MG63 (cell line): ENCODE results near the gene WNK2. TPM values are rescaled to one million over a fixed set of nuclear protein-coding genes. Genes with fewer than 3 reads are reported as not detected.

ENCODE experiments used
- DNase-seq: peaks from one replicate; pipeline ENCODE4 v3.0.0-alpha.2; 2020
- H3K27me3 ChIP-seq: fragments of 250-450 bp; sonication (Bioruptor Pico); 2 replicates; pipeline ENCODE4 v1.5.1; 2020; ENCODE audit warnings: mild to moderate bottlenecking, moderate library complexity
- H3K36me3 ChIP-seq: fragments of 250-450 bp; sonication (Bioruptor Pico); 2 replicates; pipeline ENCODE4 v1.5.1; 2020; ENCODE audit warnings: mild to moderate bottlenecking, moderate library complexity
- H3K4me3 ChIP-seq: fragments of 250-450 bp; sonication (Bioruptor Pico); 2 replicates; pipeline ENCODE4 v1.5.1; 2020; ENCODE audit warnings: mild to moderate bottlenecking, moderate library complexity
- H3K9me3 ChIP-seq: fragments of 250-450 bp; sonication (Bioruptor Pico); 2 replicates; pipeline ENCODE4 v1.5.1; 2020; ENCODE audit warnings: mild to moderate bottlenecking, moderate library complexity
- total RNA-seq: library from RNA; depleted of rRNA; stranded (reverse); fragments of >200 nt; shearing (Covaris generic); gene quantifications from 2 replicates; pipeline ENCODE4 v1.2.3, GENCODE V29; 2014; ENCODE audit warnings: low replicate concordance

The WNK2 gene
- total RNA-seq, 1 experiment from 2014 or later, result 1.1 TPM

DNA sequence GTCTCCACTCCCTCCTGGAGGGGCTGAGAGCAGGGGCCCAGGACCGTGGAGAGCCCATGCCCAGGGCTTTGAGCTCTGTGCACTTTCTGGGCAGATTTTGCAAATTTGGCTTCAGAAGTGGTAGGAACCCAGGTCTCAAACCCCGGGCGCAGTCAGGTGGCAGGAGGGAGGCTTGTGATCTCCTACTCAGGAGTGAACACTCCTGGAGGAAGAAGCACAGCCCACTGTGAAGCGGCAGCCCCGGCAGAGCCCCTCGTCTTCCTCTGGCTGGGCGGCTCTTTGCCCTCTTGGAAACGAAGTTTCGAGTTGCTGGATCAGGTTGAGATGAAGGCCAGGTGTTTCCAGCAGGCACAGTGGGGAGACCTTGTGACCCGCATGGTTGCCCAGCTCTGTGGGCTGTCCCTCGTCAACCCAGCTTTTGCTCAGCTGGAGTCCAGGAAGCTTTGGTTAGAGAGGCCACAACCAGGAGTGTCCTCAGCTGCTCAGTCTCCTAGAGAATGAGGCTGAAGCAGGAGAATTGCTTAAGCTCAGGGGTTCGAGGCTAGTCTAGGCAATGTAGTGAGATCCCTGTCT lies 48.5 kb downstream of the WNK2 start:
- no peak for DNase-seq
- H3K4me3 ChIP-seq, result no peak overlapping the region
- no peaks in the 10 kb centered on the region for H3K9me3 ChIP-seq
- no peaks in the 10 kb centered on the region for H3K27me3 ChIP-seq
- no peaks in the 10 kb centered on the region for H3K36me3 ChIP-seq

DNA sequence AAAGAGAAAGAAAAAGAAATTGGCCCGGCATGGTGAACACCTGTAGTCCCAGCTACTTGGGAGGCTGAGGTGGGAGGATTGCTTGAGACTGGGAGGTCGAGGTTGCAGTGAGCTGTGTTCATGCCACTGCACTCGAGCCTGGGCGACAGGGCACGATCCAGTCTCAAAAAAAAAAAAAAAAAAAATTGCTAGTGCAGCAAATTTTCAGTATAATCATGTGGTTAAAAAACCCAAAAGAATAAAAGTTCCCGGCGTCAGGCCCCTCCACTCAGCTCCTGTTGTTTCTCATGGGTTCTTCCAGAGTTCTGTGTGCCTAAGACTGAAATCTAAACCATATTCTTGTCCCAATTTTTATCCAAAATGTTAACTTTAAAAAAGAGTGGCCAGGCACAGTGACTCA lies 49.1 kb downstream of the WNK2 start:
- no peaks in the 10 kb centered on the region for H3K27me3 ChIP-seq
- no peak for DNase-seq
- H3K36me3 ChIP-seq, result no peaks in the 10 kb centered on the region
- H3K9me3 ChIP-seq, result no peaks in the 10 kb centered on the region
- no peak overlapping the region for H3K4me3 ChIP-seq

DNA sequence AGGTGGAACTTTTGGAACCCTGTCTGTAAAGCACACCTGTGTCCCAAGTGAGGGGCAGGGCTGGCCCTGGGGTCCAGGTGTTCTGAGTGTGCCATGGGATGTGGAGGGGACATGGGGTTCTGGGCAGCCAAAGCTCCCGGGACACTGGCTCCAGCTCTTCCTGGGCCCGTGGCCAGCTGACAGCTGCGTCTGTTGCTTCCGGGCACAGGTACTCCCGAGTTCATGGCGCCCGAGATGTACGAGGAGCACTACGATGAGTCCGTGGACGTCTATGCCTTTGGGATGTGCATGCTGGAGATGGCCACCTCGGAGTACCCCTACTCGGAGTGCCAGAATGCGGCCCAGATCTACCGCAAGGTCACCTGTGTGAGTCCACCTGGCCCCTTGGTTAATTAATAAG lies 50.7 kb downstream of the WNK2 start:
- DNase-seq, result no peak
- Histone ChIP-seq H3K36me3 (no peaks in the 10 kb centered on the region), H3K4me3 (no peak overlapping the region), H3K27me3 (no peaks in the 10 kb centered on the region), H3K9me3 (no peaks in the 10 kb centered on the region)

DNA sequence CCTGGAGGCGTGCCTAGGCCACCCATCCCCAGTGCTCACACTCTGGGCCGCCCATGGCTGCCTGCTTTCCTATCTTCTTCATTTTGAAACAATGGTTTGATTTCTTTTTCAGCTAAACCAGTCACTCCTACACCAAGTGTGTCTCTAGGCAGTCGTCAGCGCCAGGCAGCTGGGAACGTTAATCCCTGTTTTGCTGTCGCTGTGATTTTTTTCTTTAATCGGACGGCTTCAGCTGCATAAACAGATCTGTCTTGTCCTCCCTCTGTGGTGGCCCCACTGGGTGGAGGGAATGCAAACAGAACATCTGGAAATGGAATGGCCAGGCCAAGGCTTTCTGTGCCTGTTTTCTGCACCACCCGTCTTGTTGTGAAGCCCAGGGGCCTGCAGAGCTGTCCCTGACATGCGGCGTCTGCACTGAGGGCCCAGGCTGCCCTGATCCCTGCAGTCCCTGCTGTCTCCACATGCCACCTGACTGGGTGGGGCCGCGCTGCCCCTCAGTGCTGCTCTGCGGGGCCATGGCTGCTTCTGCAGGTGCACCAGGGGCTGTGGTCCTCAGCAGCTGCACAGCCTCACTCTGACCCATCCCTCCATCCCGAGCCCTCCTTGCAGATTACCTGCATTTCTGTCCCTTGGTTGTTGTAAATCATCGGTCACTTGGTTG lies 51.5 kb downstream of the WNK2 start:
- no peak for DNase-seq
- no peaks in the 10 kb centered on the region for H3K9me3 ChIP-seq
- H3K36me3 ChIP-seq, result no peaks in the 10 kb centered on the region
- H3K4me3 ChIP-seq, result no peak overlapping the region
- no peaks in the 10 kb centered on the region for H3K27me3 ChIP-seq

DNA sequence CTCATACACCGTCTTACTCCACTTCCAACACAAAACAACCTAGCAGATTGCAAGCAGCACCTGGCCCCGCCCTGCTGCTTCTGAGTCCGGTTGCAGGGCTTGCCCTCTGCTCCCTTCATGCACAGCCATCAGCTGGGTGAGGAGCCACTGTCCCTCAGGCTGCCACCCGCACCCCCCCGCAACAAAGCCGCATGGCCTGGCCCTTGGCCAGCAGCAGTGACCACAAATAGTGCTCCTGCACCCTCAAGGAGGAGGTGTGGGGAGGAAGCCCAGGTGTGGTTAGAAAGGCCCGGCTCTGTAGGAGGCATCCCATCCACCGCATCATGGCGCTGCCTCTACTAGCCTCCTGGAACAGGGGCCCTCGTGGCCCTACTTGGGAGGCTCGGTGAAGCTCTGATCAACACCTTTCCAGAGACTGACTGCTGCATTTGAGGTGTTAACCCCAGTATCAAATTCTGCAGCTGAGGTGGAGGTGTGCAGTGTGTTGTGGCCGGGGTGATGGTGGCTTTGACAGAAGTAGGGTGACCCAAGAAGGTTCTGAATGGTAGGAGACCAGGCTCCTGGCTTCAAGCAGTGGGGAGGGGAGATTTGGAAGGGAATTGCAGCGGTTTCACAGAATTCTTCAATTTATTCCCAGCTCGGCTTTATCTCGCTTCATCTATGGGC lies 52.7 kb downstream of the WNK2 start:
- no peak for DNase-seq
- Histone ChIP-seq H3K36me3 (no peaks in the 10 kb centered on the region), H3K9me3 (no peaks in the 10 kb centered on the region), H3K27me3 (no peaks in the 10 kb centered on the region), H3K4me3 (no peak overlapping the region)

DNA sequence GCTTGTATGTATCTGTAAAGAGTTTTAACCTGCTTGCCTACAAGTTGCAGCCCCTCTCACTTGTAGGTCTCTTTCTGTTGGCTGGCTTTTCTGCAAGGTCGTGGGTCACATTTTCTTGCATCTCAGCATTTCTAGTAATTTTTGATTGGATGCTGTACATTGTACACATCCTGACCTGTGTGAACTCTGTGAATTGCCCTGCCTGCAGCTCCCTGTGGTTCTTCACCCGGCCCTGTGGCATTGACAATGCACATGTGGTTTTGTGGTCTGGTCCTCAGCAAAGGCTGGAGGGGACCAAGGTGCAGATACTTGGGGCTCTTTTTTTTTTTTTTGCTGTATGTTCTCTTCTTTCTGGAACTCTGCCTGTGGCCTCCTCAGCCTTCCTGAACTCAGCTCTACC lies 53.6 kb downstream of the WNK2 start:
- no peak overlapping the region for H3K4me3 ChIP-seq
- no peaks in the 10 kb centered on the region for H3K9me3 ChIP-seq
- DNase-seq, result no peak
- no peaks in the 10 kb centered on the region for H3K27me3 ChIP-seq
- no peaks in the 10 kb centered on the region for H3K36me3 ChIP-seq

DNA sequence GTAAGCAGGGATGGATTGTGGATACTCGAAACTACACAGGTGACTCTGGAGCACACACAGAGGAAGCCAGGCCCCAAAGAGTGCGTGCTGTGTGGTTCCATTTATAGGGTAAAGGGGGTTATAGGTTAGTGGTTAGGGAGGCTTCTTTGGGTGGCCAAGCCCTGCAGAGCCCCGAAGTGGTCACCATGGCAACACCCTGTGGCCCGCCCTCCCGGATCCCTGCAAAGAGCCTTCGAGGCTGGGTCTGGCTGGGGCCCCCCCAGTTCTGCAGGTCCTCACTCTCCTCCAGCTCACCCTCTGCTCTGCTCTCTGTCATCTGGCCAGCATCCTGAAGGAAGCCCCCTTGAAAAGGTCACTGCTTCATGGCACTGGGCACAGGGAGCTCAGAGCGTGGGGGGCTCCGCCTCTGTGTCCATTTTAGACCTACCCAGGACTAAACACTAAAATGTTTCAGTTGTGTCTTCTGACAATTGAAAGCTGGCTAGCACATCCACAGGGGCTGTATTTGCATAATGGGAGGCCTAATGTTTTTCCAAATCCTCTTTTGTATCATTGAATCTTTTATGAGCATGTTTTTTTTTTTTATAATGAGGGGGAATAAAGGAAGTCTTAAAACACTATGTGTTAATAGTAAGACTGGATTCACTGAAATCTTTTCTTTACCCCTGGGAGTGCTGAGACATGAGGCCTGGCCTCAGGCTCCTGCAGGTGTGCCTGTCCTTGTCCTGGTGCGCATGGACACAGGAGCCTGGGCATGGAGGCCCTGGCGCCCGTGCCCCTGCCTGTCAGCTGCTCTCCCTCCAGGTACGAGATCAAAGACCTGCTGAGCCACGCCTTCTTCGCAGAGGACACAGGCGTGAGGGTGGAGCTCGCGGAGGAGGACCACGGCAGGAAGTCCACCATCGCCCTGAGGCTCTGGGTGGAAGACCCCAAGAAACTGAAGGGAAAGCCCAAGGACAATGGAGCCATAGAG lies 55.3 kb downstream of the WNK2 start:
- Histone ChIP-seq H3K27me3 (no peaks in the 10 kb centered on the region), H3K36me3 (no peaks in the 10 kb centered on the region), H3K9me3 (no peaks in the 10 kb centered on the region), H3K4me3 (no peak overlapping the region)
- no peak for DNase-seq

DNA sequence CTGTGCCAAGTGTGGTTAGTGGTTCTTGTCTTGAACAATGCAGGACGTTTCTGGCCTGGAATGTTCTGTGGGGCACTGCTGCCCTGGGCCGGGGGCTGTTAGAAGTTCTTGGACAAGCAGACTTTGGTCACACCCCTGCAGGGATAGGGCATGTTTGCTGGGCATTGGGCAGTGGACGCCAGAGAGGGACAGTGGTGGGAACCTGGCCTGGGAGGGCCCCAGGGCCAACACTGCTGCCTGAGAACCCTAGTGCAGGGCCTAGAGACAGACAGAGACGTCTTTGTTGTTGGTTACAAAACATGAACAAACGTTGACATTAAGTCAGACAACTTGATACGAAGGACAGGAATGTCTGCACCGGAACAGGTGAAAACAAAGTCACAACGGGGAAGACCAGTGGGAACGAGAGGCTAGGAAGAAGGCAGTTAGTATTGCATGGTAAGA lies 57.0 kb downstream of the WNK2 start:
- DNase-seq, result no peak
- Histone ChIP-seq H3K36me3 (no peaks in the 10 kb centered on the region), H3K27me3 (no peaks in the 10 kb centered on the region), H3K9me3 (no peaks in the 10 kb centered on the region), H3K4me3 (no peak overlapping the region)

DNA sequence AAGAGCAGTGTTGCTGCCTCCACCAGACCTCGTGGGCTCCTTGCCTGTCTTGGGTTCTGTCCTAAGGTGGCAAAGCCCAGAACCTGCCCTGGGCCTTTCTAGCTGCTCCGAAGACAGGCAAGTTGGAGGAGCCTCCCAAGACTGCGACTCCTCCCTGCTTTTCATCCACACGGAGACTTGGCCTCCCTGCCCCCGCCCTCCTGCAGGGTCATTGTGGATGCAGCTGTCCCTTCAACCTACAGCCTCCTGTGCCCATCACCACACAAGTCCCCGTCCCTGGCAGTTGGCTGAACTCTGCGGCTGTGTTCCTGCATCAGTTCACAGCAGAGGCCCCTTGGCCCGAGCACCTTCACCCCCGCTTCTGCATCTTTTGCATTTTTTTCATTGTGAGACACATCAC lies 59.2 kb downstream of the WNK2 start:
- H3K4me3 ChIP-seq, result no peak overlapping the region
- no peaks in the 10 kb centered on the region for H3K27me3 ChIP-seq
- DNase-seq, result no peak
- H3K36me3 ChIP-seq, result no peaks in the 10 kb centered on the region
- no peaks in the 10 kb centered on the region for H3K9me3 ChIP-seq

DNA sequence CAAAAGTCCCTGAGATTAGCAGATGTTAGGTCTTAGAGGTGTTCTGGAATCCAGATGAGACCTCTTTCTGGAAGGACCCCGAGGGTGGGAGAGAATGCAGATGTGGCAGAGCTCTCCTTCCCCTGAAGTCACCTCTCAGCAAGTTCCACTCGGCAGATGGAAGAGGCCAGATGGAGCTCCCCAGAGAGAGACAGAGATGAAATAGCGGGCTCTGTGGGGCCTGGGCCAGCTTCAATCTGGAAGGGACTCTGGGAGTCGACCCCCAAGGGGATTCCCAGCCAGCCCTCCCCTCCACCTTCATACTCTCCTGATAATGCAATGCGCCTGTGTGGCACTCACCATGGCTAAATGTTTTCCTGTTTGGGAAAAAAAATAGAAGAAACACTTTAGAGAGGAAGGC lies 60.2 kb downstream of the WNK2 start:
- no peak overlapping the region for H3K4me3 ChIP-seq
- no peaks in the 10 kb centered on the region for H3K9me3 ChIP-seq
- no peaks in the 10 kb centered on the region for H3K27me3 ChIP-seq
- H3K36me3 ChIP-seq, result no peaks in the 10 kb centered on the region
- no peak for DNase-seq

DNA sequence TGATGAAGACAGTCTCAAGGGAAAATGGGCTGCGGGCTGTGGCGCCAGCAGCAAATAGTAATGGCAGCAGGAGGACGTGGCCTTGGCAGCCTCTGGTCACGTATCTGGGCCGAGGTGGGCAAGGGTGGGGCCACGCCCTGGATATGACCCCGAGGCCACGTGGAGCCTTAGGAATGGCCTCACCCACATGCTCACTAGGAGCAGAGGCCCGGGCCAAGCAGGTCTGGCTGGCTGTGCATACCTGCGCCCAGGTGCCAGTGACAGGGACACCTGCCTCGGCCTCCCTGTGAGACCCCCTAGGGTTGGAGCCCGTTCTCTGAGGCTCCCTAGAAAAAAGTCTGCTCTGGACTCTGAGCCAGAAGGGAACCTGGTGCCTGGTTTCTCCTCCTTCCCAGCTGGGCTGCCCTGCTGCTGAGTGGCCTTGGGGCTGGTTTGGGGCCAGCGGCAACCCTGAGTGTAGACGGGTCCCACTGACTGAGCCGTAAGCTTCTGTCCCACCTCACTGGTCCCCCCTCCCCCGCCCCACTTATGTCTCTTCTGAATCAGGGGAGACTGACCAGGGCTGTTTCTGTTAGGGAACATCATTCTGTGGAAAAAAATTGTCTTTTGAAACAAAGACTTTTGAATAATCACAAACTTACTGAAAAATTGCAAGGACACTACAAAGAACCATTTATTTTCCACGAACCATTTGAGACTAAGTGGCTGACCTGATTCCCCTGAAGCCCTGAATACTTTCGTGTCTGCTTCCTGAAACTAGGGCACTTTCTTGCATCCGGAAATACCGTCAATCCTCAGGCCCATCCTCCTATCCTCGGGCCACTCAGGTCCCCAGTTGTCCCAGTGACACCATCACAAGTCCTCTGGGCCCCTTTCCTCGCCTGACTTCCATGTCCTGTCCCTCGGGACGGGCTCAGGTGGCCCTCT lies 60.8 kb downstream of the WNK2 start:
- no peaks in the 10 kb centered on the region for H3K27me3 ChIP-seq
- H3K4me3 ChIP-seq, result no peak overlapping the region

DNA sequence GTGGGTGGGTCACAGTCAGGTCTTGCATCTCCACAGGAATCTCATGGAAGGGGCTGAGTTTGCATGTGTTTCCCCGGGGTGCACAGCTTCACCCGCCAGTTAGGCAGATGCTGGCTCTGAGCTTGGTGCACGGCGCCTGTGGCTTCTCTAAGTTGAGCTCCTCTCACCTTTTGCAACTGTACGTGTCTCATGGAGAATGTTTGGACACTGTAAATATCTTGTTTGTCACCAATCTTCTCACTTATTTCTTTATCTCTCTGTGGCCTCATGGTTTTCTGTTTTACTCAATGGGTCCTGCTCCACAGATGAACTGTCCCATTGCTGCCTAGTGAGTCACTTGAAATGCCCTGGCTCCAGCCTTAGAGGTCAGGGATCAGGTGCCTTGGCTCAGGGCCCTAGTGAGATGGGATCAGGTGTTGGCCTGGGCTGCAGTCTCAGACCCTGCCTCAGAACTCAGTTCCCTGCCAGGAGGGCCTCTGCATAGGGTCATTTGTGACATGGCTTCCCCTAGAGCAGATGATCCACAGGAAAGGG lies 61.6 kb downstream of the WNK2 start:
- Histone ChIP-seq H3K36me3 (no peaks in the 10 kb centered on the region), H3K9me3 (no peaks in the 10 kb centered on the region), H3K27me3 (no peaks in the 10 kb centered on the region), H3K4me3 (no peak overlapping the region)
- DNase-seq, result no peak

More for the DNA sequence above, 60.8 kb downstream of the WNK2 start:
- no peak for DNase-seq
- no peaks in the 10 kb centered on the region for H3K36me3 ChIP-seq
- H3K9me3 ChIP-seq, result no peaks in the 10 kb centered on the region

DNA sequence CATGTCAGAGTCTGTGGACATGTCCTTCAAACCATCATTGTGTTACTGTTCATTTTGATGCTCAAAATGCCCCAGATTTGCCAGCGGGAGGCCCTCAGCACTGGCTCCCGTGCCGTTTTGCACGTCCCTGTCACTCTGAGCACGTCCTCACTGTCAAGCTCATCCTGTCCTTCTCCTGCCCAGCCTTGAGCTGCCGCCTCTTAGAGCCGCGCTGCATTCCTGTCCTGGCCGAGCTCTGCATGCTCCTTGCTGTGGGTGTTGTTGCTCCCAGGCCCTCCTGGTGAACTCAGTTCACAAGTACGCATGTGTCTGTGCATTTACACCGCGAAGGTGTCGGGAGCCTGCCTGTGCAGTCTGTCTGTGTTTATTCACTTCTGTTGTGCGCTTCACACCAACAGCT lies 62.2 kb downstream of the WNK2 start:
- DNase-seq, result no peak
- H3K27me3 ChIP-seq, result no peaks in the 10 kb centered on the region
- H3K36me3 ChIP-seq, result no peaks in the 10 kb centered on the region

DNA sequence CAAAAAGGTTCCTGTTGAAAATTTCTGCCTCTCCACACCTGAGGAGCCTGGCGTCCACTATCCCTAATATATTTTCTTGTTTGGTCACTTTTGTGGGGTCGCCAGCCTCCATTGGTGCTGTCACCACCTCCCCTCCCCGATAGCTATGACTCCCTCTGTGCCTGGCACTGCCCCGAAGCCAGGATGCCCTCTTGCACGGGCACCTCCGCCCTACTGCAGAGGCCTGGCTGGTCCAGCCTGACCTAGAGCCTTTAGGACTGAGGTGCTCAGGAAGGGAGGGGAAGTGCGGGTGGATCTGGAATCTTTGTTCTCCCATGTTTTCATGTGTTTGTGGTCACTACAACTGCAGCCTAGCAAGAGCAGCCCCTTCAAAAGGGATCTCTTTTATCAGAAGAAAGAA lies 62.6 kb downstream of the WNK2 start:
- no peaks in the 10 kb centered on the region for H3K9me3 ChIP-seq
- no peak overlapping the region for H3K4me3 ChIP-seq
- H3K27me3 ChIP-seq, result no peaks in the 10 kb centered on the region
- H3K36me3 ChIP-seq, result no peaks in the 10 kb centered on the region
- DNase-seq, result no peak

More for the DNA sequence above, 62.2 kb downstream of the WNK2 start:
- no peak overlapping the region for H3K4me3 ChIP-seq
- no peaks in the 10 kb centered on the region for H3K9me3 ChIP-seq

DNA sequence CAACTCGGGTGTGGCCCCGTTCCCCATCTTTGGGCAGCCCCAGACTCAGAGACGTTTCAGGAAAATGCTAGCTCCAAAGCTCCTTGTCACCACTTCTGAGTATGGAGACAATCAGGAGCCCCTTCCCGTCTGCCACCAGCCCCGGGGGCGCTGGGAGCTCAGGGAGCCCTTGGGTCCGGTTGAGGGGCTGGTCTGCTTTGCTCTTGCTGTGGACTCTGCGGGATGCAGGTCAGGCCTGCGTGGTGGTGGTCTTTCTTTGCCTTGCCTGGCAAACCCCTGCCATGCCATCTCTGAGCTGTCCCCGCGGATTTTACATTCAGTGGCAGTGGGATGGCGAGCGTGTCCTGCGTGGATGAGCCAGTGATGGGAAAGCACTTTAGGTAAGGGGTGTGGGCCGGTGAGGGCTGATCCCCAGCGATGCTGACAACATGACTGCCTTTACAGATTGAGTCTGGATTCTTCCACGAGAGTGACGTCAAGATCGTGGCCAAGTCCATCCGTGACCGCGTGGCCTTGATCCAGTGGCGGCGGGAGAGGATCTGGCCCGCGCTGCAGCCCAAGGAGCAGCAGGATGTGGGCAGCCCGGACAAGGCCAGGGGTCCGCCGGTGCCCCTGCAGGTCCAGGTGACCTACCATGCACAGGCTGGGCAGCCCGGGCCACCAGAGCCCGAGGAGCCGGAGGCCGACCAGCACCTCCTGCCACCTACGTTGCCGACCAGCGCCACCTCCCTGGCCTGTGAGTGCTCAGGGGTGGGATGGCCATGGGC lies 63.3 kb downstream of the WNK2 start:
- Histone ChIP-seq H3K9me3 (no peaks in the 10 kb centered on the region), H3K4me3 (no peak overlapping the region), H3K27me3 (no peaks in the 10 kb centered on the region), H3K36me3 (no peaks in the 10 kb centered on the region)
- no peak for DNase-seq
